DOHH2 (cell line): ENCODE results near the gene LRMDA.

Experiments
- H3F3A ChIP-seq: fragments of 200-600 bp; sonication (generic), shearing (Covaris generic); 2 replicates; pipeline ENCODE4 v1.6.0; 2016; ENCODE audit warnings: antibody characterized with exemption, mild to moderate bottlenecking; ENCODE audit not compliant: control insufficient read depth, insufficient read depth
- H3K27ac ChIP-seq: fragments of 200-600 bp; sonication (generic); 2 replicates; pipeline ENCODE4 v1.5.1; 2014; ENCODE audit warnings: low read depth, mild to moderate bottlenecking, low read length, moderate library complexity
- H3K27me3 ChIP-seq: fragments of 200-600 bp; sonication (generic); 2 replicates; pipeline ENCODE4 v1.6.1; 2014; ENCODE audit warnings: mild to moderate bottlenecking, low read length, mixed read lengths; ENCODE audit not compliant: control insufficient read depth
- H3K36me3 ChIP-seq: fragments of 200-600 bp; sonication (generic); 2 replicates; pipeline ENCODE4 v1.6.1; 2014; ENCODE audit warnings: mild to moderate bottlenecking, low read length, moderate library complexity, mixed read lengths; ENCODE audit not compliant: control insufficient read depth
- H3K4me1 ChIP-seq: fragments of 200-600 bp; sonication (generic); 2 replicates; pipeline ENCODE4 v1.6.1; 2014; ENCODE audit warnings: mild to moderate bottlenecking, low read length, mixed read lengths; ENCODE audit not compliant: control insufficient read depth
- H3K4me2 ChIP-seq: fragments of 200-600 bp; sonication (generic); 2 replicates; pipeline ENCODE4 v1.6.0; 2014; ENCODE audit warnings: mild to moderate bottlenecking, low read length, moderate library complexity
- H3K4me3 ChIP-seq: fragments of 200-600 bp; sonication (generic); 2 replicates; pipeline ENCODE4 v1.5.1; 2014; ENCODE audit warnings: mild to moderate bottlenecking, low read length, mixed read lengths
- H3K79me2 ChIP-seq: fragments of 200-600 bp; sonication (generic); 2 replicates; pipeline ENCODE4 v1.6.1; 2014; ENCODE audit warnings: mild to moderate bottlenecking, low read length, mixed read lengths; ENCODE audit not compliant: control insufficient read depth
- H3K9me2 ChIP-seq: fragments of 200-600 bp; sonication (generic); replicated peaks from 2 replicates; pipeline ENCODE4 v1.6.1; 2014; ENCODE audit warnings: mild to moderate bottlenecking, low read length, mixed read lengths; ENCODE audit not compliant: control insufficient read depth
- H3K9me3 ChIP-seq: fragments of 200-600 bp; sonication (generic); 2 replicates; pipeline ENCODE4 v1.6.1; 2014; ENCODE audit warnings: antibody characterized with exemption, low read length, mixed read lengths; ENCODE audit not compliant: control insufficient read depth, insufficient read depth
- H4K20me1 ChIP-seq: fragments of 200-600 bp; sonication (generic); 2 replicates; pipeline ENCODE4 v1.6.0; 2014; ENCODE audit warnings: low read depth, mild to moderate bottlenecking, antibody characterized with exemption, low read length, moderate library complexity; ENCODE audit not compliant: control insufficient read depth, insufficient read depth
- EZH2phosphoT487 ChIP-seq: fragments of 200-600 bp; sonication (generic); IDR thresholded peaks from 2 replicates; pipeline ENCODE4 v1.6.1; 2017; ENCODE audit warnings: borderline replicate concordance, mild to moderate bottlenecking, antibody characterized with exemption, low read length, moderate library complexity, mixed read lengths
- TF ChIP-seq, protein P1 (sequence below): fragments of 200-600 bp; sonication (generic); IDR thresholded peaks from one replicate; pipeline ENCODE4 v1.5.1; 2014; ENCODE audit warnings: antibody characterized with exemption, mild to moderate bottlenecking, low read depth, low read length; ENCODE audit not compliant: poor library complexity, severe bottlenecking

Gene LRMDA

DNA sequence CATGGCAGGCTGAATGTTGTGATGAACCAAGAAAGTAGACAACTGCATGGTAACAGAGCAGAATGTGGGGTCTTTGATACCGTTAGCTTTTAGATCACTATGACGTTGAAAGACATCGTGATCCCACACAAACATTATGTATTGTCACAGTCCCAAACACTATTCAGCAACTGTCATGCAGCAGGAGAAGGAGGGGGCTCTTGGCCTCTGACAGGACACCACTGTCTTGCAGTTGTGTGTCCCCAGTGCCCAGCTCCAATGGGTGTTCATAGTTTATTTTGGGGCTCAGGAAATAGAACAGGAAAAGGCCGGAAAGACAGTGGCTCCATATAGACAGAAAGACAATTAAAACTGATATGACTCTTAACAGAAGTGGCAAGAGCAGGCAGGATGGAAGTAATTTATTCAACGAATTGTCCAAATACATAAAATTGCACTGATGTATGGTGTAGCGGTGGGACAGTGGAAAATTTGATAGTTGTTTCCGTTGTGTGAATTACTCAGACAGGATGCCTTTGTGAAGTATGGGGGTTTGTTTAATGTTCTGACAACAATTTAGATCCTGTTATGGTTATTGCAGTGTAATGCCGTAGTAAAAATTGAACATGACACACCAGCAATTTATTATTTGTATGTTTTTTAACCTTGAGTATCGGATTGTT lies 292.0 kb downstream of the LRMDA start:
- Histone ChIP-seq H3K27me3 (no peaks in the 10 kb centered on the region), H3K4me2 (no peak overlapping the region), H3K27ac (no peak overlapping the region)

DNA sequence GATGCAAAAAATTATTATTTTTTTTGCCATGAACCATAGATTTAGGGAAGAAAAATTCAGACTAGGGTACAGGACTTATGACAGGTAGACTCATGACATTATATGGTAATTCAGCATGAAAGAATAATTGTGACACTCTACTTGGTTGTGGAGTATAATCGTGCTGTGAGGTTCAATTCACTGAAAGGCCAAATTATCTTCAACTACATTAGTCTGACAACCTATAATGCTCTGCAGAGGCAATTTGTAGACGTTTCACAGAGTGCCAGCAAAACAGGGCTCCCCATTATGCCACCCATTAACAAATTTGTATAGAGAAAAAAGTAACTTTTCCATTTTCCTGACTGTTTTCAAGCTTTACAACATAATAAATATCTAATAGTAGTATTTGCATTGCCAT lies 292.6 kb downstream of the LRMDA start:
- Histone ChIP-seq H3K4me1 (no peaks in the 10 kb centered on the region), H3K9me3 (no peaks in the 10 kb centered on the region), H3K27ac (no peak overlapping the region), H3K4me2 (no peak overlapping the region), H3K9me2 (no peaks in the 10 kb centered on the region), H4K20me1 (no peaks in the 10 kb centered on the region), H3F3A (no peaks in the 10 kb centered on the region), H3K79me2 (no peaks in the 10 kb centered on the region), H3K4me3 (no peak overlapping the region), H3K36me3 (no peaks in the 10 kb centered on the region), H3K27me3 (no peaks in the 10 kb centered on the region)
- TF ChIP-seq, protein P1, sequence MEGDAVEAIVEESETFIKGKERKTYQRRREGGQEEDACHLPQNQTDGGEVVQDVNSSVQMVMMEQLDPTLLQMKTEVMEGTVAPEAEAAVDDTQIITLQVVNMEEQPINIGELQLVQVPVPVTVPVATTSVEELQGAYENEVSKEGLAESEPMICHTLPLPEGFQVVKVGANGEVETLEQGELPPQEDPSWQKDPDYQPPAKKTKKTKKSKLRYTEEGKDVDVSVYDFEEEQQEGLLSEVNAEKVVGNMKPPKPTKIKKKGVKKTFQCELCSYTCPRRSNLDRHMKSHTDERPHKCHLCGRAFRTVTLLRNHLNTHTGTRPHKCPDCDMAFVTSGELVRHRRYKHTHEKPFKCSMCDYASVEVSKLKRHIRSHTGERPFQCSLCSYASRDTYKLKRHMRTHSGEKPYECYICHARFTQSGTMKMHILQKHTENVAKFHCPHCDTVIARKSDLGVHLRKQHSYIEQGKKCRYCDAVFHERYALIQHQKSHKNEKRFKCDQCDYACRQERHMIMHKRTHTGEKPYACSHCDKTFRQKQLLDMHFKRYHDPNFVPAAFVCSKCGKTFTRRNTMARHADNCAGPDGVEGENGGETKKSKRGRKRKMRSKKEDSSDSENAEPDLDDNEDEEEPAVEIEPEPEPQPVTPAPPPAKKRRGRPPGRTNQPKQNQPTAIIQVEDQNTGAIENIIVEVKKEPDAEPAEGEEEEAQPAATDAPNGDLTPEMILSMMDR = no peak
- TF ChIP-seq EZH2phosphoT487 = no peak

More for the DNA sequence above, 292.0 kb downstream of the LRMDA start:
- H3K79me2 ChIP-seq = no peaks in the 10 kb centered on the region
- no peak overlapping the region for H3K4me3 ChIP-seq
- no peaks in the 10 kb centered on the region for H3K4me1 ChIP-seq
- no peaks in the 10 kb centered on the region for H3K36me3 ChIP-seq
- H3K9me3 ChIP-seq = no peaks in the 10 kb centered on the region
- no peak for TF ChIP-seq EZH2phosphoT487
- TF ChIP-seq, protein P1 = no peak
- no peaks in the 10 kb centered on the region for H3K9me2 ChIP-seq
- no peaks in the 10 kb centered on the region for H4K20me1 ChIP-seq
- no peaks in the 10 kb centered on the region for H3F3A ChIP-seq

DNA sequence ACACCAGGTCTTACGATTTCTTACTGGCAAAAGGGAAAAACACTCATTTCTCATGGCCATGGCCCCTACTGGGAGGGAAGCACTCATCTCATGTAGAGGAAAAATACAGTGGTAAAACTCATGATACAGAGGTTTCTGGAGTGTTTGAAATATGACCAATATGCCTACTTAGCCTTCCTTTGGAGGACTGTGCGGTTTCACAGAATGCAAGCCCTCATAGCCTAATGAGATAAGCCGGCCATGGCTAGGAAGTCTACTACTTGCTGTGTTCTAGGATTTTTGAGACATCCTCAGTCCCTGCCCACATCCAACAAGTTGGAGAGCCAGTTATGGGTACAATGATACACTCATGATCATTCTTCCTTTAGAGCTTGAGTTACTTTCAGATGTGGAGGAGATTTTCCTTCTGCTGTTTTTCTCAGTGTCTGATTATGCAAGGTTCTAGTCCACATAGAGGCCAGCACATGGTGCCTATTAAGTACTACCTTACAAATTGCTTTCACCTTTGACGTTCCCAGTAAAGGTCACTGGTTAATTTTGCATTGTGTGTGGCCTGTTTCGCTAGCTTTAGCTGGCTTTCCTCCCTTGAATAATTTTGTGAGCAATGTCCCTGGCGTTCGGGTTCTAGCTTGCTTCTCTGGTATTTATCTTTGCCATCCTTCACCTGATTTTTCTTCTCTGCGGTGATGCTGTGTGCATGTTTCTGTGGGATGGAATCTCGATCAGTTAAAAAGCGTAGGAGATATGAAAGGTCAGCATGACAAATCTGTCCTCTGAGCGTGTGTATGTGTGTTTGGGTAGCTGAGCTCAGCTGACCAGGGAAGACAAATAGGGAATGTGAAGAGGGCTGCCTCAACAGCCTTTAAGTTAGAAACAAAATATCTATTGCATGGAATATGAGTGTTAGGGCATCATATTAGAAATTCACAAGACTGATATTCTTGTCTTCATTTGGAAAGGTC lies 295.4 kb downstream of the LRMDA start:
- H3K4me2 ChIP-seq = no peak overlapping the region
- H3K27ac ChIP-seq = no peak overlapping the region
- no peaks in the 10 kb centered on the region for H3K36me3 ChIP-seq
- H3K9me3 ChIP-seq = no peaks in the 10 kb centered on the region
- no peaks in the 10 kb centered on the region for H4K20me1 ChIP-seq
- H3K79me2 ChIP-seq = no peaks in the 10 kb centered on the region
- no peak for TF ChIP-seq EZH2phosphoT487
- TF ChIP-seq, protein P1 = no peak
- H3F3A ChIP-seq = no peaks in the 10 kb centered on the region
- no peaks in the 10 kb centered on the region for H3K4me1 ChIP-seq
- no peak overlapping the region for H3K4me3 ChIP-seq
- H3K9me2 ChIP-seq = no peaks in the 10 kb centered on the region
- no peaks in the 10 kb centered on the region for H3K27me3 ChIP-seq
